ENCODE results near the gene CORO2A. TPM values are rescaled to one million over a fixed set of nuclear protein-coding genes. Genes with fewer than 3 reads are reported as not detected.

Gene CORO2A
- total RNA-seq, 1 experiment from 2014 or later = 15.8 TPM

DNA sequence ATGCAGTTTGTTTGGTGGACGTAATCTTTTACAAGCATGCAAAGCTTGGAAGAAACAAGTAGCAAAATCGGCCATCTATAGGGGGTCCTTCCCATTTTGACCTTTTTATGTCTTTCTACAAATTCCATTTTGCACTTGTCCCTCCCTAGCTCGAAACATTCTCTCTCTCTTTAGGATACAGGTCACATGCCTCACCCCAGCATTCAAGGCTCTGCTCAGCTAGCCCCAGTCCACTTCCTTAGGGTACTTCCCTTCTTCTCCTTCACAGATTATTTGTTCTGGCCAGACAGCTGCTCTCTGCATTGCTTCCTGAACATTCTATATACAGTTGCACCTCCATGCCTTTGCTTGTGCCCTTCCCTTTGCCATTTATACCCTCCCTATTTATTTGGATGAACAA lies 41.7 kb downstream of the CORO2A start:
- no peak for DNase-seq
- H4K5ac ChIP-seq (ENCODE audit: insufficient read length, low read depth, low read length) = no peak overlapping the region
- WGBS (ENCODE audit: extremely low coverage, insufficient read length, low lambda C conversion rate) = no CpG with 5 or more reads among the region's 3 CpGs
- H3K79me1 ChIP-seq (ENCODE audit: insufficient read depth, low read depth, low read length, poor library complexity, severe bottlenecking) = no peaks in the 10 kb centered on the region
- H3K23ac ChIP-seq (ENCODE audit: insufficient read length, low read depth, low read length) = no peak overlapping the region
- Mint-ChIP-seq H3K36me3 (ENCODE audit: insufficient read depth in 1 of 3, low read depth in 3 of 3) (peaks cover 4 to 16% (median 7%) of the 10 kb centered on the region in 3 experiments; a peak in 4 of 7 replicates), H3K4me1 (peaks cover 7 to 11% of the 10 kb centered on the region in 2 experiments; a peak in 3 of 4 replicates), H3K27ac (peak overlapping the region in 1 of 3 experiments; percentile 0; a peak in 2 of 7 replicates), H3K27me3 (ENCODE audit: low read depth) (no peaks in the 10 kb centered on the region), H3K9me3 (no peaks in the 10 kb centered on the region), H3K4me3 (no peak overlapping the region)
- H2BK5ac ChIP-seq (ENCODE audit: insufficient read length, low read length) = no peak overlapping the region
- H3K4me2 ChIP-seq (ENCODE audit: insufficient read depth, insufficient read length, low read length) = no peak overlapping the region
- H3K9ac ChIP-seq (ENCODE audit: extremely low read depth, insufficient read length, low read length) = no peak overlapping the region
- no peak overlapping the region for H2AK5ac ChIP-seq (ENCODE audit: insufficient read length, low read length)
- no peak overlapping the region for H4K8ac ChIP-seq (replicated peaks; ENCODE audit: insufficient read length, low read depth, low read length)
- H3K14ac ChIP-seq (ENCODE audit: insufficient read depth, low read length) = no peak overlapping the region
- H2BK120ac ChIP-seq (ENCODE audit: low read depth, low read length, poor library complexity, severe bottlenecking) = no peak overlapping the region
- H3K9me3 ChIP-seq (ENCODE audit: control insufficient read depth, low read depth, low read length) = no peaks in the 10 kb centered on the region
- H3K27me3 ChIP-seq (ENCODE audit: insufficient read depth, low read length) = no peaks in the 10 kb centered on the region
- H2BK20ac ChIP-seq (ENCODE audit: low read depth, low read length, poor library complexity, severe bottlenecking) = no peak overlapping the region
- H3K27ac ChIP-seq (ENCODE audit: insufficient read length, low read depth, low read length) = no peak overlapping the region
- H3K4me1 ChIP-seq (ENCODE audit: insufficient read depth, low read length) = no peaks in the 10 kb centered on the region
- TF ChIP-seq, protein P1, sequence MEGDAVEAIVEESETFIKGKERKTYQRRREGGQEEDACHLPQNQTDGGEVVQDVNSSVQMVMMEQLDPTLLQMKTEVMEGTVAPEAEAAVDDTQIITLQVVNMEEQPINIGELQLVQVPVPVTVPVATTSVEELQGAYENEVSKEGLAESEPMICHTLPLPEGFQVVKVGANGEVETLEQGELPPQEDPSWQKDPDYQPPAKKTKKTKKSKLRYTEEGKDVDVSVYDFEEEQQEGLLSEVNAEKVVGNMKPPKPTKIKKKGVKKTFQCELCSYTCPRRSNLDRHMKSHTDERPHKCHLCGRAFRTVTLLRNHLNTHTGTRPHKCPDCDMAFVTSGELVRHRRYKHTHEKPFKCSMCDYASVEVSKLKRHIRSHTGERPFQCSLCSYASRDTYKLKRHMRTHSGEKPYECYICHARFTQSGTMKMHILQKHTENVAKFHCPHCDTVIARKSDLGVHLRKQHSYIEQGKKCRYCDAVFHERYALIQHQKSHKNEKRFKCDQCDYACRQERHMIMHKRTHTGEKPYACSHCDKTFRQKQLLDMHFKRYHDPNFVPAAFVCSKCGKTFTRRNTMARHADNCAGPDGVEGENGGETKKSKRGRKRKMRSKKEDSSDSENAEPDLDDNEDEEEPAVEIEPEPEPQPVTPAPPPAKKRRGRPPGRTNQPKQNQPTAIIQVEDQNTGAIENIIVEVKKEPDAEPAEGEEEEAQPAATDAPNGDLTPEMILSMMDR (conservative IDR thresholded peaks at IDR 0.05) = no peak
- H3K23me2 ChIP-seq (ENCODE audit: insufficient read length, low read depth, low read length, poor library complexity, severe bottlenecking) = no peaks in the 10 kb centered on the region
- H3K4ac ChIP-seq (ENCODE audit: low read depth, low read length) = no peak overlapping the region
- no peaks in the 10 kb centered on the region for H4K20me1 ChIP-seq (ENCODE audit: control insufficient read depth, insufficient read depth, insufficient read length)
- no peak overlapping the region for H2BK15ac ChIP-seq (ENCODE audit: low read depth, low read length)
- H3K18ac ChIP-seq (ENCODE audit: insufficient read length, low read depth, low read length) = no peak overlapping the region
- no peak overlapping the region for H3K56ac ChIP-seq (ENCODE audit: insufficient read length, low read depth, low read length)
- H3T11ph ChIP-seq (ENCODE audit: low read length) = no peak overlapping the region
- no peak overlapping the region for H4K91ac ChIP-seq (ENCODE audit: insufficient read length, low read depth, low read length)
- H2AFZ ChIP-seq (ENCODE audit: low read length) = no peak overlapping the region
- no peaks in the 10 kb centered on the region for H3K79me2 ChIP-seq (ENCODE audit: insufficient read depth, low read length)
- no peak overlapping the region for H2BK12ac ChIP-seq (ENCODE audit: insufficient read length, low read depth, low read length)
